ENCODE results near the gene IL11RA. TPM values are rescaled to one million over a fixed set of nuclear protein-coding genes. Genes with fewer than 3 reads are reported as not detected.

The IL11RA gene
- total and polyA plus RNA-seq, 7 donors, result 1.4 to 110 (median 67.3) TPM

DNA sequence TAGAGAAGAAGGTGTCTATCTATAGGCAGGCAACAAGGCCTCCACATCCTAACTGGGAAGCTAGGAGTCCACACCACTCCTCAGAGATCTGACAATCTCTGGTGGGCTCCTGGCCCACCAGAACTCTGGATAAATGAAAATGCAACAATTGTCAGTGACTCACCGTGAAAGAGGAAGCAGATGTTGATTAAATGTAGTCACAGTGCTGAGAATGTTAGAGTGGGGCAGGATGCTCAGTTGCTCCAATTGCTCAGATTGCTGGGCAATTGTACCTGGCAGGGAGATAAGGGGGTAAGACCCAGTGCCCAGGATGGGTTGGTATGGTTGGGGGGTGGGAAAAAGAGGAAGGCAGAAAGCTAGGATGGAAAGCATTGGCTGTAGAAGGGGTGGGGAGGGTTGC lies 34.7 kb downstream of the IL11RA start:
- Histone ChIP-seq H3K36me3 (peaks cover 0 to under 1% (median 0%) of the 10 kb centered on the region in 4 donors), H3K27me3 (no peaks in the 10 kb centered on the region), H3K4me3 (no peak overlapping the region), H3K4me1 (no peaks in the 10 kb centered on the region), H3K27ac (no peak overlapping the region), H3K9me3 (no peaks in the 10 kb centered on the region)
- peak; percentile 18 for DNase-seq
- intact Hi-C loops (cut with DNase I), result no loop called here
- TF ChIP-seq POLR2AphosphoS5 (IDR thresholded peaks at IDR 0.05), result no peak
- TF ChIP-seq, protein P1, sequence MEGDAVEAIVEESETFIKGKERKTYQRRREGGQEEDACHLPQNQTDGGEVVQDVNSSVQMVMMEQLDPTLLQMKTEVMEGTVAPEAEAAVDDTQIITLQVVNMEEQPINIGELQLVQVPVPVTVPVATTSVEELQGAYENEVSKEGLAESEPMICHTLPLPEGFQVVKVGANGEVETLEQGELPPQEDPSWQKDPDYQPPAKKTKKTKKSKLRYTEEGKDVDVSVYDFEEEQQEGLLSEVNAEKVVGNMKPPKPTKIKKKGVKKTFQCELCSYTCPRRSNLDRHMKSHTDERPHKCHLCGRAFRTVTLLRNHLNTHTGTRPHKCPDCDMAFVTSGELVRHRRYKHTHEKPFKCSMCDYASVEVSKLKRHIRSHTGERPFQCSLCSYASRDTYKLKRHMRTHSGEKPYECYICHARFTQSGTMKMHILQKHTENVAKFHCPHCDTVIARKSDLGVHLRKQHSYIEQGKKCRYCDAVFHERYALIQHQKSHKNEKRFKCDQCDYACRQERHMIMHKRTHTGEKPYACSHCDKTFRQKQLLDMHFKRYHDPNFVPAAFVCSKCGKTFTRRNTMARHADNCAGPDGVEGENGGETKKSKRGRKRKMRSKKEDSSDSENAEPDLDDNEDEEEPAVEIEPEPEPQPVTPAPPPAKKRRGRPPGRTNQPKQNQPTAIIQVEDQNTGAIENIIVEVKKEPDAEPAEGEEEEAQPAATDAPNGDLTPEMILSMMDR (IDR thresholded peaks at IDR 0.05), result no peak
- TF ChIP-seq POLR2A (IDR thresholded peaks at IDR 0.05), result no peak
- no peak for TF ChIP-seq EP300 (IDR thresholded peaks at IDR 0.05)
- 34 to 68% methylated on average over 1 of the region's 1 CpG for WGBS, 2 donors

DNA sequence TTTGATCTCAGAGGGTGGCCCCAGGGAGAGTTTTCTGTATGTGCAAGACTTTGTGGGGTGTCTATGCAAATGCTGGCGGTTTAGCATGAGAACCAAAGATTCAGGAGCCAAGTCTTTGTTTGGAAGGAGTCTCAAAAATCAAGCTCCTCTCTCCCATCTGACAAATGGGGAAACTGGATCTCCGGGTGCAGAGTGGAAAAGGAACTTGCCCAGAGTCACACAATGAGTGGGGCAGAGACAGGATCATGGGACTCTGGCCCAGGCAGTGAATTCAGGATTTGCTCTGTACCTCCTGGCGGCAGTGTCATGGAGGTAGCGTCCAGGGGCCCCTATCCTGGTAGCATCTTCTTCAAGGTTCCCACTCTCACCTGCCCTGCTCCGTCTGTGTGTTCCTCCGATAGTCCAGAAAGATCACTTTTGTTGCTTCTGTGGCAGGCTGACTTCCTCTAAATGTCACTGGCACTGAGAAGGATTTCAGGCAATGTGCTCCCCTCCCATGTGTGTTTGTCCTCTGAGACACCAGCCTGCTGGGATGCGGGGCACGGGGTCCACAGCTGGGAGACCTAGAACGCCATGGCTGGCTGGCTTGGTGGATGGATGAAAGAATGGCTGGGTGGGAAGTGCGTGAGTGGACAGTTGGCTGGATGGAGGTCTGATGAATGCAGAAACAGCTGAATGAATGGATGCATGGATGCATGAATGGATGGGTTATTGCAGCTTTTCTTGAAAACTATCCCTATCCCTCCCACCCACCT lies 35.5 kb downstream of the IL11RA start:
- Histone ChIP-seq H3K4me1 (no peaks in the 10 kb centered on the region), H3K36me3 (no peaks in the 10 kb centered on the region), H3K27ac (no peak overlapping the region), H3K27me3 (no peaks in the 10 kb centered on the region), H3K9me3 (no peaks in the 10 kb centered on the region), H3K4me3 (no peak overlapping the region)
- intact Hi-C loops (cut with DNase I), result no loop called here
- TF ChIP-seq EP300 (IDR thresholded peaks at IDR 0.05), result no peak
- no peak for TF ChIP-seq POLR2AphosphoS5 (IDR thresholded peaks at IDR 0.05)
- TF ChIP-seq, protein P1 (IDR thresholded peaks at IDR 0.05), result no peak
- TF ChIP-seq POLR2A (IDR thresholded peaks at IDR 0.05), result no peak
- 84 to 90% methylated on average over 10 of the region's 10 CpGs for WGBS, 2 donors
- DNase-seq, result peak; percentile 37

DNA sequence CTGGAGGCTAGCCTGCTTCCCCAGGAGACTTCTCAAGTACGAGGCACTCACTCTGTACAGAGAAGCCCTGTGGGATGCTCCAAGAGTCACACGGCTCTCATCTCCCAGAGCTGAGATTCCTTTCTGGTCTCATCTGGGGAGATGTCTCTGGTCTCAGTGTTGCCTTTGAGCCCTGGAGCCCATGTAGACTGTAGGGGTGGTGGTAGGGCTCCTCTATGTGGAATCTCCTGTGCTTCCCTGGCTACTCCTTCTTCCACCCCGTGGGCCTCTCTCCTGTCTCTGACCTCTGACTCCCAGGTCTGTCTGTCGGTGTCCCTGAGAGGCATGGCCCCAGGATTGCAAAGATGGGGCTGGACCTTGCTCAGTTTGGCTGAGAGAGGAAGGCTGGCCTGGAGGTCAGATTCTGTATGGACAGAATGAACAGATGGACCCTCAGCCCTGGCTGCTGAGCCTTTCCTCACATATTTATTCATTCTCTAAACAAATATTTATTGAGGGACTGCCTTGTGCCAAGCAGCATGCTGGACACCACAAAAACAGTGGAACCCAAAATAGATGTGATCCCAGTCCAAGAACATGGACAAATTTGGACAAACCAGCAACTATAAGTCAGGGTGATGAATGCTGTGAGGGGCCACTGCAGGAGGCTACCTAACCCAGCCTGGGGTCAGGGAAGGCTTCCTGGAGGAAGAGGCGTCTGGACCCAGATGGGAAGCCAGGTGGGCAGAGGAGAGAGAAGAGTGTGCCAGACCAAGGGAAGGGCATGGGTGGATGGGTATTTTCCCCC lies 36.5 kb downstream of the IL11RA start:
- TF ChIP-seq POLR2A (IDR thresholded peaks at IDR 0.05) (no peak), POLR2AphosphoS5 (IDR thresholded peaks at IDR 0.05) (no peak), EP300 (IDR thresholded peaks at IDR 0.05) (no peak)
- TF ChIP-seq, protein P1 (IDR thresholded peaks at IDR 0.05), result no peak
- Histone ChIP-seq H3K4me1 (no peaks in the 10 kb centered on the region), H3K4me3 (no peak overlapping the region), H3K27me3 (no peaks in the 10 kb centered on the region), H3K36me3 (no peaks in the 10 kb centered on the region), H3K27ac (no peak overlapping the region), H3K9me3 (no peaks in the 10 kb centered on the region)
- intact Hi-C loops (cut with DNase I), result no loop called here
- DNase-seq, result peak; percentile 42
- WGBS, 2 donors, result 75 to 78% methylated on average over 5 of the region's 5 CpGs

DNA sequence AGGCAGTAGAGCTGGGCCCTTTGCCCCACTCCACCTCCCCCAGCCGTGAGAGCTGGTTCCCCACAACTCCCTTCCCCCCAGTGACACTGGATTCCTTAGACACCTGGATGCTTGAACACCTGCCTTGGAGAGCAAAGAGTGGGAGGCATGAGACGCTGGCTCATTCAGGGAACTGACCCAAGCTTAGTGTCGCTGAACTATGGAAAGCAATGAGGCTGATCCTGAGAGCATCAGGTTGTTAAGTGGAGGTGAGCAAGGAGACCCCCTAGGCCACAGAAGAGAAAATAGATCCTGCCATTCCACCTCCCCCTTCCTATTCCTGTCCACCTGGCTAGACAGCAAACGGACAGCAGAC lies 37.1 kb downstream of the IL11RA start:
- Histone ChIP-seq H3K27me3 (no peaks in the 10 kb centered on the region), H3K4me1 (no peaks in the 10 kb centered on the region), H3K9me3 (no peaks in the 10 kb centered on the region), H3K4me3 (no peak overlapping the region), H3K27ac (no peak overlapping the region), H3K36me3 (no peaks in the 10 kb centered on the region)
- 31 to 60% methylated on average over 4 of the region's 4 CpGs for WGBS, 2 donors
- intact Hi-C loops (cut with DNase I), result no loop called here
- no peak for TF ChIP-seq POLR2A (IDR thresholded peaks at IDR 0.05)
- no peak for TF ChIP-seq EP300 (IDR thresholded peaks at IDR 0.05)
- TF ChIP-seq, protein P1 (IDR thresholded peaks at IDR 0.05), result no peak
- no peak for TF ChIP-seq POLR2AphosphoS5 (IDR thresholded peaks at IDR 0.05)
- no peak for DNase-seq

Measured in sigmoid colon (tissue), 7 donors.